ENCODE results near the gene KRTAP10-4. TPM values are rescaled to one million over a fixed set of nuclear protein-coding genes. Genes with fewer than 3 reads are reported as not detected.

Gene KRTAP10-4
- total and polyA plus RNA-seq, 10 of the 15 experiments (the other 5 are each of a cell fraction or from before 2014, with no cell fraction given) = not detected

GRCh38 chr21:44614961-44615391 is 41.4 kb downstream of the KRTAP10-4 start:
- Histone ChIP-seq H3K9me3 (replicated peaks; ENCODE audit: control insufficient read depth, insufficient read depth, low read length) (peaks cover 2% of the 10 kb centered on the region; the same call in 1 of the 3 replicates), H3K36me3 (ENCODE audit: control insufficient read depth in 2 of 2, insufficient read depth in 2 of 2, low read length in 1 of 2) (no peaks in the 10 kb centered on the region), H3K27me3 (replicated peaks in 1 of 2; ENCODE audit: control insufficient read depth in 2 of 2, insufficient read depth in 2 of 2, low read length in 1 of 2) (no peaks in the 10 kb centered on the region), H2AFZ (ENCODE audit: control insufficient read depth, low read depth, low read length) (no peak overlapping the region), H3K4me3 (no peak overlapping the region), H3K9ac (ENCODE audit: control insufficient read depth, insufficient read depth, low read length) (no peak overlapping the region), H3K4me1 (ENCODE audit: control insufficient read depth, insufficient read depth, low read length) (no peaks in the 10 kb centered on the region), H3K4me2 (ENCODE audit: control insufficient read depth, insufficient read depth) (no peak overlapping the region), H3K79me2 (ENCODE audit: control insufficient read depth, insufficient read depth, low read length) (no peaks in the 10 kb centered on the region), H3K27ac (ENCODE audit: control insufficient read depth, insufficient read depth) (no peak overlapping the region), H4K20me1 (ENCODE audit: control insufficient read depth, insufficient read depth) (no peaks in the 10 kb centered on the region)
- ChIA-PET SMC1A (ENCODE audit: uncharacterized antibody, unreplicated experiment) (interaction anchor here (0.8 kb wide), 1 partner anchor 9 kb away, joined by 3 read pairs; no protein-coding TSS in a partner anchor), CTCF (interaction anchor here (0.6 kb wide), 1 partner anchor 215 kb away, joined by 4 read pairs; no protein-coding TSS in a partner anchor), RAD21 (ENCODE audit: unreplicated experiment) (no interaction called here), POLR2A (no interaction called here)
- 70% methylated on average over 28 of the region's 28 CpGs for WGBS (ENCODE audit: insufficient coverage, insufficient replicate concordance, low lambda C conversion rate, missing lambda C conversion rate)
- no peak for ATAC-seq
- FAIRE-seq = no peak
- BruUV-seq (replicated peaks) = no TSS peak
- in situ Hi-C loops (cut with MboI) = no loop called here
- no peak for TF ChIP-seq GABPA (IDR thresholded peaks at IDR 0.05; ENCODE audit: low read depth)
- TF ChIP-seq KLF5 (IDR thresholded peaks at IDR 0.05; ENCODE audit: partially characterized antibody) = no peak
- no peak for TF ChIP-seq ZNF622 (IDR thresholded peaks at IDR 0.05)
- TF ChIP-seq RCOR1 (conservative IDR thresholded peaks at IDR 0.05; ENCODE audit: low read depth, low read length) = no peak
- no peak for TF ChIP-seq STAT1 (conservative IDR thresholded peaks at IDR 0.05)
- no peak for TF ChIP-seq ATF7 (IDR thresholded peaks at IDR 0.05; ENCODE audit: low read depth)
- TF ChIP-seq SMAD5 (IDR thresholded peaks at IDR 0.05; ENCODE audit: low read depth) = no peak
- TF ChIP-seq NRF1 (conservative IDR thresholded peaks at IDR 0.05; ENCODE audit: low read depth, low read length) = no peak
- no peak for TF ChIP-seq MTA2 (IDR thresholded peaks at IDR 0.05; ENCODE audit: low read depth)
- TF ChIP-seq EZH2 (IDR thresholded peaks at IDR 0.05; ENCODE audit: borderline replicate concordance, control insufficient read depth, low read depth, low read length) = no peak
- TF ChIP-seq JUND (IDR thresholded peaks at IDR 0.05; ENCODE audit: low read depth, low read length) = no peak
- no peak for TF ChIP-seq FOS (IDR thresholded peaks at IDR 0.05; ENCODE audit: borderline replicate concordance, extremely low read depth, insufficient read length)
- no peak for TF ChIP-seq STAT3 (IDR thresholded peaks at IDR 0.05; ENCODE audit: low read depth, low read length)
- no peak for TF ChIP-seq HCFC1 (IDR thresholded peaks at IDR 0.05; ENCODE audit: low read length)
- TF ChIP-seq MAX (IDR thresholded peaks at IDR 0.05; ENCODE audit: low read depth, low read length) = no peak
- no peak for TF ChIP-seq NFYA (IDR thresholded peaks at IDR 0.05; ENCODE audit: borderline replicate concordance, low read depth, low read length)
- intact Hi-C loops (cut with micrococcal nuclease; ENCODE audit: unreplicated experiment) = no loop called here
- no peak for DNase-seq (ENCODE audit: low read depth, low spot score)

Data from GM12878 (cell line).